H1 (cell line): ENCODE data around the gene DMRT1. TPM values are rescaled to one million over a fixed set of nuclear protein-coding genes. Genes with fewer than 3 reads are reported as not detected.
A peak's percentile ranks its signal among the peaks of the same experiment; 100 is the strongest.

Experiments used
- CTCF ChIA-PET: fragments of 300-600 bp; sonication (Branson Sonifier 250); formaldehyde crosslinking; loops from one replicate; lab custom pipeline; 2021; ENCODE audit not compliant: partially characterized antibody; lab: Charles Lee
- POLR2A ChIA-PET: fragments of 300-600 bp; sonication (Branson Sonifier 250); formaldehyde crosslinking; loops from one replicate; lab custom pipeline; 2021; ENCODE audit warnings: inconsistent platforms; ENCODE audit not compliant: partially characterized antibody; lab: Charles Lee
- DNase-seq, 2 experiments: peaks; one replicate each; pipeline versions ENCODE4 v3.0.0 to v3.0.0-alpha.2; 2010 to 2022; ENCODE audit warnings: low spot score in 2 of 2, low read depth in 1 of 2, mixed read lengths in 1 of 2
- FAIRE-seq: peaks from 2 replicates; lab custom pipeline; 2011; peaks lifted over from hg19 to GRCh38; lab: Jason Lieb, UNC
- H2AFZ ChIP-seq: 2 replicates; pipeline ENCODE4 v1.8.1; 2012; ENCODE audit warnings: low read length, inconsistent platforms
- H2AK5ac ChIP-seq: 2 replicates; pipeline ENCODE4 v1.6.1; 2013; ENCODE audit warnings: low read depth, low read length
- H2BK120ac ChIP-seq: replicated peaks from 2 replicates; pipeline ENCODE3; 2013; ENCODE audit warnings: low read depth, low read length, inconsistent platforms
- H2BK12ac ChIP-seq: 2 replicates; pipeline ENCODE4 v1.6.1; 2013; ENCODE audit warnings: low read depth, low read length
- H2BK15ac ChIP-seq: 2 replicates; pipeline ENCODE4 v1.6.1; 2013; ENCODE audit warnings: low read length
- H2BK20ac ChIP-seq: 2 replicates; pipeline ENCODE4 v1.6.1; 2013; ENCODE audit warnings: low read length
- H2BK5ac ChIP-seq: 2 replicates; pipeline ENCODE4 v1.6.1; 2013; ENCODE audit warnings: low read depth, low read length
- H3K14ac ChIP-seq: 2 replicates; pipeline ENCODE4 v1.6.1; 2013; ENCODE audit warnings: inconsistent platforms; ENCODE audit not compliant: insufficient read length
- H3K18ac ChIP-seq: 2 replicates; pipeline ENCODE4 v1.6.1; 2013; ENCODE audit warnings: low read length; ENCODE audit errors: extremely low read depth
- H3K23ac ChIP-seq: 2 replicates; pipeline ENCODE4 v1.6.1; 2013; ENCODE audit warnings: inconsistent platforms; ENCODE audit not compliant: insufficient read length
- H3K23me2 ChIP-seq: 2 replicates; pipeline ENCODE4 v1.6.1; 2013; ENCODE audit warnings: low read depth, low read length
- H3K27ac ChIP-seq: 2 replicates; pipeline ENCODE4 v1.6.1; 2011; ENCODE audit warnings: low read depth, low read length, inconsistent platforms
- H3K27me3 ChIP-seq, 4 experiments: replicated peaks in 1 of 4; 1 replicate in 1 of 4; 2 replicates in 3 of 4; pipeline versions ENCODE4 v1.6.1 to v1.8.1; 2011 to 2013; ENCODE audit warnings: low read length in 3 of 4, mild to moderate bottlenecking in 3 of 4, inconsistent platforms in 2 of 4, mixed read lengths in 2 of 4, moderate library complexity in 1 of 4; ENCODE audit not compliant: control insufficient read depth in 3 of 4, insufficient read depth in 3 of 4; ENCODE audit errors: extremely low read depth in 1 of 4
- H3K36me3 ChIP-seq, 4 experiments: 2 replicates each; pipeline versions ENCODE4 v1.6.1 to v1.8.1; 2011 to 2013; ENCODE audit warnings: mild to moderate bottlenecking in 4 of 4, low read length in 3 of 4, moderate library complexity in 2 of 4, control low read depth in 1 of 4, inconsistent platforms in 1 of 4; ENCODE audit not compliant: insufficient read depth in 4 of 4, control insufficient read depth in 2 of 4
- H3K4ac ChIP-seq: replicated peaks from 2 replicates; pipeline ENCODE3; 2013; ENCODE audit warnings: low read length, low read depth, mixed read lengths, inconsistent platforms; ENCODE audit not compliant: insufficient read length
- H3K4me1 ChIP-seq, 4 experiments: replicated peaks in 1 of 4; 1 replicate in 1 of 4; 2 replicates in 3 of 4; pipeline versions ENCODE4 v1.6.1 to v1.8.1; 2011 to 2013; ENCODE audit warnings: low read length in 3 of 4, inconsistent platforms in 2 of 4, mixed read lengths in 1 of 4; ENCODE audit not compliant: insufficient read depth in 4 of 4, control insufficient read depth in 3 of 4
- H3K4me2 ChIP-seq, 2 experiments: 2 replicates each; pipeline versions ENCODE4 v1.6.1 to v1.8.1; 2011 to 2013; ENCODE audit warnings: low read depth in 2 of 2, low read length in 2 of 2, control low read depth in 1 of 2, inconsistent platforms in 1 of 2, mild to moderate bottlenecking in 1 of 2; ENCODE audit not compliant: insufficient read depth in 1 of 2
- H3K4me3 ChIP-seq, 4 experiments: fragments of 200-600, 300-600 bp in 1 of 4; sonication (generic), shearing (Covaris generic), sonication (Bioruptor Twin) in 1 of 4; 2 replicates each; pipeline versions ENCODE4 v1.5.1 to v1.8.1; 2011 to 2016; ENCODE audit warnings: low read length in 4 of 4, low read depth in 3 of 4, control low read depth in 2 of 4, inconsistent platforms in 2 of 4, mild to moderate bottlenecking in 2 of 4, mixed read lengths in 1 of 4, moderate library complexity in 1 of 4; ENCODE audit not compliant: insufficient read depth in 2 of 4; ENCODE audit errors: extremely low read depth in 1 of 4
- H3K56ac ChIP-seq: replicated peaks from 2 replicates; pipeline ENCODE3; 2013; ENCODE audit warnings: low read depth, mild to moderate bottlenecking, mixed read lengths, low read length, inconsistent platforms; ENCODE audit not compliant: insufficient read length
- H3K79me1 ChIP-seq: 2 replicates; pipeline ENCODE4 v1.6.1; 2013; ENCODE audit warnings: low read depth, low read length, control low read depth
- H3K79me2 ChIP-seq, 2 experiments: 2 replicates each; pipeline versions ENCODE4 v1.6.1 to v1.8.1; 2012 to 2013; ENCODE audit warnings: low read length in 2 of 2, mild to moderate bottlenecking in 2 of 2, inconsistent platforms in 1 of 2; ENCODE audit not compliant: insufficient read depth in 2 of 2, control insufficient read depth in 1 of 2
- H3K9ac ChIP-seq, 4 experiments: replicated peaks in 1 of 4; 1 replicate in 1 of 4; 2 replicates in 3 of 4; pipeline versions ENCODE4 v1.6.1 to v1.8.1; 2011 to 2013; ENCODE audit warnings: low read depth in 3 of 4, low read length in 3 of 4, control low read depth in 2 of 4, mild to moderate bottlenecking in 2 of 4, moderate library complexity in 2 of 4, inconsistent platforms in 1 of 4; ENCODE audit errors: extremely low read depth in 1 of 4
- H3K9me3 ChIP-seq, 2 experiments: 2 replicates each; pipeline versions ENCODE4 v1.6.1 to v1.8.1; 2012 to 2013; ENCODE audit warnings: mild to moderate bottlenecking in 2 of 2, moderate library complexity in 2 of 2, control low read depth in 1 of 2, inconsistent platforms in 1 of 2, low read depth in 1 of 2, low read length in 1 of 2, mixed read lengths in 1 of 2; ENCODE audit not compliant: insufficient read depth in 2 of 2
- H4K20me1 ChIP-seq, 2 experiments: replicated peaks in 1 of 2; 2 replicates each; pipeline versions ENCODE3 to v1.8.1; 2011 to 2013; ENCODE audit warnings: inconsistent platforms in 2 of 2, low read length in 2 of 2, mild to moderate bottlenecking in 1 of 2; ENCODE audit not compliant: insufficient read depth in 2 of 2, control insufficient read depth in 1 of 2
- H4K5ac ChIP-seq: 2 replicates; pipeline ENCODE4 v1.6.1; 2013; ENCODE audit warnings: low read length, low read depth, mixed read lengths, inconsistent platforms; ENCODE audit not compliant: insufficient read length
- H4K8ac ChIP-seq: 2 replicates; pipeline ENCODE4 v1.8.0; 2013; ENCODE audit warnings: mild to moderate bottlenecking, moderate library complexity, low read length, inconsistent platforms; ENCODE audit not compliant: insufficient read depth; ENCODE audit errors: extremely low read depth
- H4K91ac ChIP-seq: replicated peaks from 2 replicates; pipeline ENCODE3; 2013; ENCODE audit warnings: low read length, mixed read lengths, inconsistent platforms; ENCODE audit not compliant: insufficient read length
- ASH2L ChIP-seq: fragments of 200-600, 300-600 bp; sonication (generic); IDR thresholded peaks from one replicate; pipeline ENCODE4 v1.7.1; 2017; ENCODE audit warnings: low read length
- EP300 ChIP-seq, 2 experiments: IDR thresholded peaks; 1 replicate in 1 of 2; 2 replicates in 1 of 2; pipeline ENCODE4 v1.6.1; 2011 to 2012; ENCODE audit warnings: low read depth in 2 of 2, low read length in 2 of 2, mild to moderate bottlenecking in 2 of 2, borderline replicate concordance in 1 of 2, inconsistent platforms in 1 of 2, moderate library complexity in 1 of 2
- KDM1A ChIP-seq: fragments of 200-600, 300-600 bp; sonication (generic); IDR thresholded peaks from 2 replicates; pipeline ENCODE4 v1.7.1; 2016; ENCODE audit warnings: mild to moderate bottlenecking, low read length, borderline replicate concordance
- NANOG ChIP-seq: IDR thresholded peaks from 2 replicates; pipeline ENCODE4 v1.6.1; 2011; ENCODE audit warnings: low read length, low read depth, mild to moderate bottlenecking, inconsistent platforms; ENCODE audit not compliant: insufficient read depth, poor library complexity, severe bottlenecking
- POLR2AphosphoS5 ChIP-seq: IDR thresholded peaks from 2 replicates; pipeline ENCODE4 v1.6.1; 2011; ENCODE audit warnings: low read depth, low read length
- POU5F1 ChIP-seq: IDR thresholded peaks from 2 replicates; pipeline ENCODE4 v1.6.1; 2011; ENCODE audit warnings: low read depth, mild to moderate bottlenecking, low read length, moderate library complexity
- RFX5 ChIP-seq: IDR thresholded peaks from 2 replicates; pipeline ENCODE4 v1.6.1; 2011; ENCODE audit warnings: low read depth, low read length, improper control_type of control experiment, borderline replicate concordance
- RNF2 ChIP-seq: fragments of 200-900, 300-1000 bp; sonication (generic); IDR thresholded peaks from 2 replicates; pipeline ENCODE4 v1.7.1; 2016; ENCODE audit warnings: borderline replicate concordance, low read depth, mild to moderate bottlenecking, antibody characterized with exemption, low read length; ENCODE audit not compliant: poor library complexity, severe bottlenecking; ENCODE audit errors: missing control alignments
- SP2 ChIP-seq: IDR thresholded peaks from 2 replicates; pipeline ENCODE4 v1.6.1; 2012; ENCODE audit warnings: mild to moderate bottlenecking, low read length, inconsistent platforms
- TAF1 ChIP-seq: IDR thresholded peaks from 2 replicates; pipeline ENCODE4 v1.6.1; 2011; ENCODE audit warnings: mild to moderate bottlenecking, low read depth, low read length
- TEAD4 ChIP-seq: IDR thresholded peaks from 2 replicates; pipeline ENCODE4 v1.6.1; 2012; ENCODE audit warnings: low read depth, low read length, inconsistent platforms, mixed read lengths
- WGBS, 2 experiments: shearing (Covaris generic) in 1 of 2; methylation state at CpG; one replicate each; pipeline versions ENCODE4 v1.1.6 to v1.1.7; 2013 to 2015; ENCODE audit warnings: low lambda C conversion rate in 2 of 2, mixed read lengths in 2 of 2, inconsistent platforms in 1 of 2, low coverage in 1 of 2, missing lambda C conversion rate in 1 of 2; ENCODE audit not compliant: insufficient replicate concordance in 2 of 2, insufficient coverage in 1 of 2, insufficient read length in 1 of 2; ENCODE audit errors: extremely low coverage in 1 of 2, missing lambda C conversion rate in 1 of 2; 5-methylcytosine and 5-hydroxymethylcytosine counted together
- polyA plus RNA-seq, 7 experiments: library from polyadenylated mRNA; depleted of rRNA in 3 of 7; stranded (reverse) in 5 of 7; unstranded in 2 of 7; fragments of >200 nt in 5 of 7; fragments of 200-250 nt in 2 of 7; gene quantifications; 1 replicate in 5 of 7; 2 replicates in 1 of 7; 4 replicates in 1 of 7; pipeline versions ENCODE4 v1.2.1 to v1.2.3, GENCODE V29; 2011 to 2013; ENCODE audit warnings: missing spikeins in 2 of 7, mixed read lengths in 2 of 7
- total RNA-seq: library from RNA; stranded (reverse); fragmentation: NEBNext Ultra II Directional; extraction: Animal tissue kit (Norgen Biotek cat#: 25700); gene quantifications from 2 replicates; pipeline ENCODE4 v1.2.1, GENCODE V29; 2021

DMRT1 gene
- total and polyA plus RNA-seq, 2 of the 8 experiments (the other 6 are each of a cell fraction or from before 2014, with no cell fraction given): 0.15 TPM; not detected in 1

DNA sequence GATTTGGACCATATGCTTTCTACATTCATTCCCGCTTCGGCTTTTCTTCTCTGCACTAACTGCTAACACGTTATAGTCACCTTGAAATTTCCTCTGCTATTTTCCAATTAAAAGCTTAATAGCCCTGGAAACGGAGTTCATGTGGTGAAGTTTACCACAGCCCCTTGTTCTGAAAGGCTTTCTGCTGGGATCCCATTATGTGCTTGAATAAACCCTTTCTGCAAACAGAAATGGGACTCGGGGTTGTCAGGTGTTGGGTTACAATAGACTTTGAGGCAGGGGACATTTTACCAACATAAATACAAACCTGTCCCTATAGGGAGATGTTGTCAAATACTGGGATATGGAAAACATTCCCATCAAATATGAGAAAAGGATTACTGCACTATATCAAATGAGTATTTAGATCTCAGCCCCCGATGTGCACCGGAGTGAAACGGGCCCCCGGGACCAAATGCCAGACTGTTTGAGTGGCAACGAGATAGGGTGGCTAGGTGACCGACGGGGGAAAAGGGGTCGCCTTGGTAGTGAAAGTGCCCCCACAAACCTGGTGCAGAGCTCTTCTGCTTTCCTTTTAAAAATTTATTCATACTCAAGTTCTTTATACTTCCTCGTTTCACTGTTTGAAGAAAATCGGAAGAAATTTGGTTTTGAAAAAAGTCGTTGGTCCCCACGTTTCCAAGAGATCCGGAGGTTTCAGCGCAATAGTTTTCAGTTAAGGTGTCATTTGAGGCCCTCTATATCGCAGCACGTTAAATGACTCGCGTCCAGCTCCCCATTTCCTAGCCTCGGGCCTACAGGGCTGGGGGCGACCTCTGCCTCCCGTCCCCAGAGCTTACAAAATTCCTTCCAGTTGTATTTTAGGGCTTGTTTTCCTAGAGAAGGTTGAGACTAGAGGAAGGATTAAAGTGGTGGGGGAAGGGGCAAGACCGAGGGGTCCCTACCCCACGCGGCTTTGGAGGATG, 132.8 kb downstream of the DMRT1 start:
- H2AK5ac ChIP-seq: peak overlapping the region; percentile 7; the same call in 1 of the 2 replicates
- no peak overlapping the region for H3K9ac ChIP-seq
- H2BK5ac ChIP-seq: no peak overlapping the region
- H2AFZ ChIP-seq: no peak overlapping the region
- H3K79me2 ChIP-seq: no peaks in the 10 kb centered on the region
- no peak overlapping the region for H3K56ac ChIP-seq
- POLR2A ChIA-PET: no interaction called here
- 0 out of 2 replicates have a peak overlapping the region, but pooled peaks have one; percentile 19 for H2BK12ac ChIP-seq
- no peak overlapping the region for H2BK15ac ChIP-seq
- no peak overlapping the region for H4K8ac ChIP-seq
- H4K91ac ChIP-seq: no peak overlapping the region
- no peak overlapping the region for H3K27ac ChIP-seq
- H2BK120ac ChIP-seq: no peak overlapping the region
- FAIRE-seq (no peak), DNase-seq (no peak)
- 6% methylated on average over 29 of the region's 29 CpGs; no CpG with 5 or more reads in 1 of the 2 experiments for WGBS, 2 experiments
- CTCF ChIA-PET: interaction anchor here (0.6 to 2.1 kb wide), 16 partner anchors 9 to 1025 kb away, joined by 3 to 8 read pairs (median 3); no protein-coding TSS in a partner anchor
- peaks cover 14 to 33% of the 10 kb centered on the region in 2 experiments for H4K20me1 ChIP-seq
- no peak overlapping the region for H3K14ac ChIP-seq
- peak overlapping the region in 3 of 4 experiments; percentile 5 to 63 (median 19); a peak in 4 of 8 replicates for H3K4me3 ChIP-seq
- H2BK20ac ChIP-seq: no peak overlapping the region
- H3K9me3 ChIP-seq: no peaks in the 10 kb centered on the region
- no peak overlapping the region for H3K23ac ChIP-seq
- peak overlapping the region; percentile 87 to 92 for H3K4me2 ChIP-seq
- peaks cover 19 to 42% (median 26%) of the 10 kb centered on the region in 4 experiments for H3K4me1 ChIP-seq
- peaks cover 85 to 97% (median 94%) of the 10 kb centered on the region in 4 experiments for H3K27me3 ChIP-seq
- H3K4ac ChIP-seq: no peak overlapping the region
- peaks cover 22% of the 10 kb centered on the region; the same call in 1 of the 2 replicates for H3K23me2 ChIP-seq
- H4K5ac ChIP-seq: no peak overlapping the region
- no peaks in the 10 kb centered on the region for H3K79me1 ChIP-seq
- no peak overlapping the region for H3K18ac ChIP-seq
- peaks cover 0 to 10% (median 0%) of the 10 kb centered on the region in 4 experiments; a peak in 1 of 8 replicates for H3K36me3 ChIP-seq
- TF ChIP-seq RFX5: no peak
- no peak for TF ChIP-seq POU5F1
- TF ChIP-seq NANOG: peak; percentile 52
- no peak for TF ChIP-seq EP300 (IDR thresholded peaks at IDR 0.05; ENCODE audit: borderline replicate concordance in 1 of 2, low read depth in 2 of 2, low read length in 2 of 2)
- TF ChIP-seq POLR2AphosphoS5: no peak
- TF ChIP-seq TEAD4: no peak
- peak; percentile 26 for TF ChIP-seq ASH2L
- peak; percentile 3 for TF ChIP-seq RNF2
- no peak for TF ChIP-seq KDM1A
- TF ChIP-seq TAF1: no peak
- TF ChIP-seq SP2: no peak
